RKO (cell line): ENCODE data around the gene ABCD2.
"Not testable (repeated sequence)": the region's sequence is repeated elsewhere in the genome, so short reads cannot be mapped to it uniquely, and the experiment has no call there.

Experiments used
- DNase-seq: peaks from one replicate; pipeline ENCODE4 v3.0.0-alpha.2; 2016; ENCODE audit warnings: low spot score

The ABCD2 gene

DNA sequence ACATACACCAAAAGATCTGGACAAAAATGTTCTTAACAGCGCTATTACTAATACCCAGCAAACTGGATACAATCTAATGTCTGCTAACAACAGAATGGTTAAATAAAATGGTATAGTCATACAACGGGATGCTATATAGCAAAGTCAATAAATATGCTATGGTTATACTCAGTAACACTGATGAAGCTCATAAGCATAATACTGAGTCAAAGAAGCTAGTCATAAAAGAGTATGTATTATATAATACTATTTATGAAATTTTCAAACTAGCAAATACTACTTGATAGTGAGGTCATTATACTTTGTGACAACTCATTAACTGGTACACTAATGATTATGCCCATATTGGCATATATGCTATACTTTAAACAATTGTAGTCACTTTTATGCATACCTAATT, 7.4 kb downstream of the ABCD2 start:
- DNase-seq = no peak

DNA sequence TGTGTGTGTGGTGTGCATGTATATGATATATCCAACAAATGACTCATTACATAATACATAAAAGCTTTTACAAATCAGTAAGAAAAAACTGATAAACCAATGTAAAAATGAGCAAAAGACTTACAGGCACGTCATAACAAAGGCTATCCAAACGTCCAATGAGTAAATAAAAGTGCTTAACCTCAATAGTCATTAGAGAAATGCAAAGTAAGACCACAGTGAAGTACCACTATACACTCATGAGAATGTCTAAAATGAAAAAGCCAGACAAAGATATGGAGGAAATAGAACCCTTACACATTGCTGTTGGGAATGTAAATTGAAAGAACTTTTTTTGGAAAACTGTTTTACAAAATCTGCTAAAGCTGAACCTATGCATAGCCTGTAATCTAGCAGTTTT, 7.8 kb downstream of the ABCD2 start:
- no peak for DNase-seq

DNA sequence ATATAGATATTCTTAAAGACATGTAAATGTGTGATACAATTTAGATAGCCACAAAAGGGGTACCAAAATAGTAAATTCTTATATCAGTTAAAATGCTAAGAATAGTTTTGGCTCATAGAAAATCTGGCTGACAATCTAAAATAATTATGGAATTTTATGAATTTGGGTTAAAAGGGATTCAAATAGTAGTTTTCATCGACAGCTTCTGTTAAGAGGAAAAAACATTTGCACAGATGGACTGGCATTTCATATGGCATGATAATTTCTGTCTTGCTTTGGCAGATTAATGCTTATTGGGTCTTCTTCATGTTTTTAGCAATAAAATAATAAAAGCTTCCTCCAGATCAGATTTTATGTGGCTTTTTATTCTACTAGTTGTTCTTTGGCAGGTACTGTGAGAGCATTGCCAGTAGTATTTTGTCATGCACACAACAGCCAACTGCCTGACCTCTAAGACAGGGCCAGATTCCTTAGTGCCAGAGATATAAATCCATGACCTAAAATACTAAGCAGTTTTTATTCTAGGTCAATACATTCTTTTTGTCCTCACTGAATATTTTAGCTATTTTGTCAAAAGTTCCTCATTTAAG, 9.1 kb downstream of the ABCD2 start:
- DNase-seq = no peak

DNA sequence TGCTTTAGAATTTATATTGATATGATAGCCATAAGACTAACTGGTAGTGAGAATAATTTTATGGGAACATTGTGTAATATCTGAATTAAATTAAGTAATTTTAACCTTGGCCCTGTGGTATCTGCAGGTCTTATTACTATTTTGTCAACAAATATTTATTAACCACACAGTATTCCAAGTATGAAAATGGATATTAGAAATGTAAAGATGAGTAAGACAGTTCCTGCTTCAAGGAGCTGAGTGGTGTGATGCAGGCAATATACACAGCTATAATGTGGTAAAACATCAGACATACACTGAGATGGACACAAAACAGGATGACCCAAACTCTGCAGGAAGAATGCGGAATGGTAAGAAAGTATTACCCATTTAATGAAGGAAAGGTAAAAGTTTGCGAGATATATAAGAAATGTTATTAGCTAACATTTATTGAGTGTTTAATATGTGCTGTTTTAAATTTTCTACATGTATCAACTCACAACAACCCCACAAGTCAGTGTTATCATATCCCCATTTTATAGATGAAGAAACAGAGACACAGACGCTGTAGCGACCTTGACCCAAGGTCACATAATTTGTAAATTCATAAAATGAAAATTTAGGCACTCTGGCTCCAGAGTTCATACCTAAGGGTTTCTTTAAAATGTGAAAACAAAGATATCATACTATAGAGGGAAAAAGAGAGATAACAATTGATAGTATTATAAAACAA, 12.7 kb downstream of the ABCD2 start:
- no peak for DNase-seq

DNA sequence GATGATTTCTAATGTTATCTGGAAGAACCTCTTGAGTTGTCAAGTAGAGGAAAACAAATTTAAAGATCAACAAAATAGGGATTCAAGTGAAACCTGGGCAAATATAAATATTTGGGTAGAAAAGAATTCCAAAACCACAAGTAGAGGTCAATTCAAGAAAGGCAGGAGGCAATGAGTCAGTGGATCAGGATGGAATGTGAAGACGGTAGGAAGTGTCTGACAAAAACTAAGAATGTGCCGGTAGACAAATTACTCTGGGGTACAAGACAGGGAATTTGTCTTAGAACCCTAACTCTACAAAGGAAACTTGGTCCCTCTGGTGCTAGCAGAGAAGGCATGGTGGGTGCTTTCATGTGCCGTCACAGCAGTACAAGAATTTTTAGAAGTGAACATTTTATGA, 13.6 kb downstream of the ABCD2 start:
- no peak for DNase-seq

DNA sequence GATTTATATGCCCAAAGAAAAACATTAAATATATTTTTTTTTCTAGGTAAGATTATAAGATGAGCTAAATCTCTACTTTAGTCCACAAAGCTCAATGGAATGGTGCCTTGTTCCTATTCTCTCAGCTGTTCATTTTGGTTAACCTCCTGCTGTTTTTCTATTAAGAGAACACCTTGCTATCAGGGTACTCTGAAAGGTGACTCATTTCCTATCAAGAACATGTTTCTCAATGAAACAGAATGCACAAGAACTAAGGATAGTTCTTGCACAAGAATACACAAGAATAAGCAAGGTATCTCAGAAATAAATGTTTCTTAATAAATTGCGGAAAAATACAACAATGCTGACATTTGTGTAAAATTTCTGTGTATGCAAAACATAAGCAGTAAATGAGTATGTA, 14.1 kb downstream of the ABCD2 start:
- no peak for DNase-seq

DNA sequence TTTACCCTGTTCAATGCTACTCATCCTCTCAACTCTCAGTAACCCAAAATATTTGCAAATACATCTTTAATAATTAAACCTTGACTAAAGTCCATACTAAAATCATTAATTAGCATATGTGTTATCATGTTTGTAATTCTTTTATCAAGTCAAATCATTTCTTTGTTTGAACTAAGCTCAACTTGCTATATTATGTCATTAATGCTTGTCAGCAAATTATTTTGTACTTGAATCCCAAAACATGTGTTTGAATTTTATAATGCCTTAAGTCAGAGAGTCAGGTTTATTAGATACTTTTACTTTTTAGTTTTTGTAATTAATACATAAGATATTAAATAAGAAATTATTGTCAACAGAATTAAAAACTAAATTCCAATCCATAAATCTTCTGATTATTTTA, 16.5 kb downstream of the ABCD2 start:
- no peak for DNase-seq

DNA sequence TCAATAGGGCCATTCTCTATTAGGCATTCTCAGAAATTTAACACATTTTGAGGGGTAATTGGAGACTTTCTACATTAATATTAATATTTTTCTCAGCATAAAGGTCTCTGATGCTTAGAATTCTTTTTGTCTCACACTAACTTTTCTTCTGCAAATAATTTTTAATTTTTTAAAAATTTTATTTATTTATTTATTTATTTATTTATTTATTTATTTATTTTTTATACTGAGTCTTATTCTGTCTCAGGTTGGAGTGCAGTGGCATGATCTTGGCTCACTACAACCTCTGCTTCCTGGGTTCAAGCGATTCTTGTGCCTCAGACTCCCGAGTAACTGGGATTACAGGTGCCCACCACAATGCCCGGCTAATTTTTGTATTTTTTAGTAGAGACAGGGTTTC, 17.7 kb downstream of the ABCD2 start:
- not testable (repeated sequence) for DNase-seq

DNA sequence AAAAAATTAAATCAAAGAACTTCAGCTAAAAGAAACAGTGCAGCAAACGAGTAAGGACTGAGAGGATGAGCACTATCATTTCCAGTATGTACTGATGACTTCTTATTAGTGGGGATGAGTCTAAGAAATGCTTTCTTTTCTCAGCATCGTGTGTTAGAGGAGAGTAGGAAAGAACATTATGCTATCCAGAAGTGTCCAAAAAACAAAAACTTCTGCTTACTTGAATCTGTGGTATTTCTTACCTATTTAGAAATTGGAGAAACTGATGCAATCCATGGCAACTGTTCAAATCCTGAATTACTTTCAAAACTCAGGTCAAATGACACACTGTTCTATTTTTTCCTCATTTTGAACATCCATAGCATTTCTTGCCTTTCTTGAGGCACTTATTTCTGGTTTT, 23.7 kb downstream of the ABCD2 start:
- DNase-seq = no peak

DNA sequence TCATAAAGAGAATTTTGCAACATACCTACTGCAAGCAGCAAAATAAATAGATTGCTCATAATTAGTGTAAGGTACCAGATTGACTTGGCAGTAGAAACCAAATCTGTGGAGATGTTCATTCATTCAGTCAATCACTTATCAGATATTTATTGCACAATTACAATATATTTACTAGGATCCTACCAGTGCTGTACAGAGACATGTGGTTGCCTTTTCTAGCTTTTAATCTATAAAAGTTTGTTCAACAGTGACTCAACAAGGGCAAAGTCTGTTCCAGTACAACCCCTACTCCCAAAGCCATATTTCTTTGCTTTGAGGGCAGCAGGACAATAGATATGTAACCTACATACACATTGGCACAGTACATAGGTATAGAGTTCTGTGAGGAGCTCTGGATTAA, 27.3 kb downstream of the ABCD2 start:
- DNase-seq = no peak

DNA sequence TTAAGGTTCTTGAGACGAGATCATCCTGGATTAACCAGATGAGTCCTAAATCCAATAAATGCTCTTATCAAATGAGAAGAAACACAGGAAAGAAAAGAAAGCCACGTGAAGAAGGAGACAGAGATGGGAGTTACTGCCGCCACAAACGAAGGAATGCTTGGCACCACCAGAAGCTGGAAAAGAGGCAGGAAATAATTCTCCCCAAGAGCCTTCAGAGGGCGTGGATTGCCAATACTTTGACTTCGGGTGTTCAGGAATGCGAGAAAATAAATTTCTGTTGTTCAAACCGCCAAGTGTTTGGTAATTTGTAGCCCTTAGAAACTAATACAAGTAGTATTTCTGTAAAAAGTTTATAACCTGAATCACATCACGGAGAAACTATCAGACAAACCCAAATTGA, 31.3 kb downstream of the ABCD2 start:
- no peak for DNase-seq

DNA sequence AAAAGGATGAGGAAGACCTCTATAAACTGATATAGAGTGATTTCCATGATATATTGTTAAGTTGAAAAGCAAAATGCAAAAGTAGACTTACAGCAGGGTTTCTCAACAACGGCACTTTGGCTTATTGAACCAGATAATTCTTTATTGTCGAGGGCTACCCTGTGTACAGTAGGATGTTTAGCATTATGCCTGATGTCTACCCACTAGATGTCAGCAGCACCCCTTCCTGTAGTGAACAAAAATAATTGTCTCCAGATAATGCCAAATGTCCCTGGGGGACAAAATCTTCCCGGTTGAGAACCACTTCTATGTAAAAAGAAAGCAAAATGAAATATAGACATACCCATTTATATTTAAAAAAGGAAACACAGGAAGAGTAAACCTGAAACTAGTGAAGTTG, 32.4 kb downstream of the ABCD2 start:
- peak; percentile 43 for DNase-seq

DNA sequence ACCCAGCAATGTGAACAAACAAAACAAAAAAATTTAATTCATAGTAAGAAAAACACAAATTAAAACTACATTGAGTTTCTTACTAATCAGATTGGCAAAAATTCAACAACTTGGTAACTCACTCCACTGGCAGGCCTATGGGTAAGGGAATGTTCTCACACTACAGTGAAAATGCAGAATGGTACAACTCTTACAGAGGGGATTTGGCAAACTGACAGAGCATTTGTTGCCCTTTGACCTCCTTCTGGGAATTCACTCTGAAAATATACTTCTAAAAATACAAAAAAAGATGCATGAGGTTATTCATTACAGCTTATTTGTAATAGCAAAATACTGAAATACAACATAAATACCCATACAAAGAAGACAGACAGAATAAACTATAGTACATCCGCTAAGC, 32.8 kb downstream of the ABCD2 start:
- DNase-seq = no peak

DNA sequence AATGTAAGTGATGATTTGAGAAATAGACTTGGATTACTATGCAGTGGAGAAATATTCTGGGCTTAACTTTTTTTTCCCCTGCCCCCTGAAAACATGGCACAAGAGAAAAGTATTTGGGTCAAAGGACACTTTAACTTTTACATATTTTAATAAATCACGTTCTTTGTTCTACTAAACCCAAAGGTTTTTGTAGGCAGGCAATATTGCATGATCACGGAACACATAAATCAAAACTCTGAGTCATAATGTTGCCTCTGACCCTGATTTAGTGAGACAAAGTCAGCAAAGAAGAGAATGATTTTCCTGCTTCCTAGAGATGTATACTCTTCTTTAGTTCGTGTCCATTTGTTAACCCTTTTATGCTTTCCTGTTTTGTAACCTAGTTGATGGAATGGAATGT, 38.0 kb downstream of the ABCD2 start:
- peak; percentile 46 for DNase-seq

DNA sequence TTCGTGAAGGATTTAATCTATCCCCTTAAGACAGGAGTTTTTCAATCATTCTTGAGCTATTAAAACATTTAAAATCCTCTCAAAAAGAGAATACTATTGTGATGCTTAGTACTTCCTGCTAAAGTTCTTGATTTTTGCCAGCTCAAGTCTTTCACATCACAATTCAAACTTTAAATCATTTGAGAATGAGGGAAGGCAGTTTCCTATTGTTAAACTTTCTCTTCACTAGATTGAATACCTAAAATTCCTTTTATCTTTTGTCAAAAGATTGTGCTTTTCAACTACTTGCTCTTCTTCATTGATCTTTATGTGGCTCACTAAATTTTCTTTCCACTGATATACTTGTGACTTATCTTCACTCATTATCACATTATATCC, 44.1 kb downstream of the ABCD2 start:
- DNase-seq = no peak

DNA sequence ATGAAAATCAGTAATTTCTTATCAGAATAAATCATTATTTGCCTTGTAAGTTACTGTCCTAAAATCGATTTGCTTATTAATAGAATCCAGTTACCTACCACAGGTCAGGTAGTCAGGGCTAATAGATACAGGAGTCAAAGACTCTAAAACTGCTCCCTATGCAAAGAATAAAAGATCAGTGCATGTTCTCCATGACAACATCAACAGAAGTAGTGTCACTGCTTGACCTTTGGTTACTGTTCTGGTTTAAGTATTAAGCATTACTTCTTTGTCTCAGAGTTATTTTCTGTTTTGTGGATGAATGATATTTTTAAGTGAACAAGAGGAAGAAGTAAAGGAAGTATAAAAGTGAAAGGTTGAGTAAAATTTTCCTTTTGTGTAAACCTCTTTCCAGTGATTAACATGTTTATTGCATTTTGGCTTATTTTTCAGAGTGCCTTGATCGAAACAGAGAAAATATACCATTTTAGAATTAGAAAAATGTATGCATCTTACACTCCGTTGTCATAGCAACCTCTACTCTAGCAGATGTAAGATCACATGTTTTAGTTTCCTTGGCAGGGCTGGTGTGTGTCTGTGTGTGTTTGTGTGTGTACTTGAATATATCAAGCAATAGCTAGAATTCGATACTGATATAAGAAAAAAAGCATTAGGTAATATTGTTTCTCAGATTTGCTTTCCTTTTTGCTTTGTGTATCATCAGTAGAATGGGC, 44.7 kb downstream of the ABCD2 start:
- DNase-seq = no peak

DNA sequence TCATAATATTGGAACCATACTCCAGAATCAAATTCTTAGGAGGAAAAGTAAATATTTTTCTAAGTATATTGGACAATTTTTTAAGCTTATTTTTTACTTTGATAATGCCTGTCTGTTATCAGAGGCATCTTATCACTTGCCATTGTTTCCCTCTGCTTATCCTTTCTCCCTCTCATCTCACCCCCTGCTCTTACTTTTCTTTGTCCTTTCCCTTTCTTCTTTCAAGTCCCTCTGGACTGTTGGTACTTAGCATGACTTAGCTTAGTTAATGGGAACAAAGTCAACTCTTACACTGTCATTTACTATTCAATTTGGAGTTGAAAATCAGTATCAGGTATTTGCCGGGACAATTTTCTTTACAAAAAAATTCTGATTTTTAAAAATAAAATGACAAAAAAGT, 45.2 kb downstream of the ABCD2 start:
- DNase-seq = no peak

DNA sequence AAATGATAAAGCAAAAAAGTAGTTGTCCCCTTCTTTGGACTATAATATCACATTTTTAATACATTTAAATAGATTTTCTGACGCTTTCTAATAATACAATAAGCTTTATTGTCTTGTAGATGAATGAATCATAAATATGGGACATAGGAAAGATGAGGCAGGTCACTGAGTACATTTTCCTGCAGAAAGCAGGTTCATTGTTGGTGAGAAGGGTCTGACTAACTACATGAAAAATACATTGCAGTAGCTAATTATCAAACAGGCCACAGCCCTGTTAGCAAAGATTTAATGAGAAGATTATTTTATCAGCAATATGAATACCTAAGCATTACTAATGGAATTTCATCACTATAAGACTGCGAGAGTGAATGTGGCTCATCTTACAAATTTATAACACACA, 45.6 kb downstream of the ABCD2 start:
- DNase-seq = no peak

DNA sequence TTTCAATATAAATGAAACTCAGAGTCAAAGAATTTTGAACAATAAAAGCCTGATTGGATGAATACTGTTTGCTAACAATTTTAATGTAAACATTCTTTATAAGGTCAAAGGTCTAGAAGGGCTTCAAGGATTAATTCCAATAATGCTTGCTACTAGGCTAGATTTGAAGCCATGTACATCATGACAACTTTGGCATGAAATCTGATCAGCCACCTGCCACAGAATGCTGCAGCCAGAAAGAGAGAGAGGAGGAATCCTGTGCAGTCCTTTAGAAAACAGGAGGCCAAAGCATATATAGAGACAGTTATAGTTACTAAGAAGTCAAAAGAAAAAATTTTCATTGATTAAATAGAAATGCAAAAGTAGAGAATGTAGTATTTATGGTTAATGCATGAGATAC, 47.1 kb downstream of the ABCD2 start:
- no peak for DNase-seq

DNA sequence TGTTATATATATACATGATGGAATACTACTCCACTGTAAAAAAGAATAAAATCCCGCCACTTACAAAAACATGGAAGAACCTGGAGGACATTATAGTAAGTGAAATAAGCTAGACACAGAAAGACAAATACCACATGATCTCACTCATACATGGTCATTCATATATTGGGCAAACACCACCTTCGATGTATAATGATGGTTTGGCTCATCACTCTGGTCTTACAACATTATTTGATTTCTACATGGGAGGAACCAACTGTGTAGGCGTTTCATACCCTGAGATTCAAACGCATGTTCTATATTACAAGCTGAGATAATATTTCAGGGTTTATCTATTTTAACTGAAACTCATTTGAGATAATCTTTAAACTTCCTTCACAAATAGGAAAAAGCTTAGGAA, 48.3 kb downstream of the ABCD2 start:
- DNase-seq = no peak

DNA sequence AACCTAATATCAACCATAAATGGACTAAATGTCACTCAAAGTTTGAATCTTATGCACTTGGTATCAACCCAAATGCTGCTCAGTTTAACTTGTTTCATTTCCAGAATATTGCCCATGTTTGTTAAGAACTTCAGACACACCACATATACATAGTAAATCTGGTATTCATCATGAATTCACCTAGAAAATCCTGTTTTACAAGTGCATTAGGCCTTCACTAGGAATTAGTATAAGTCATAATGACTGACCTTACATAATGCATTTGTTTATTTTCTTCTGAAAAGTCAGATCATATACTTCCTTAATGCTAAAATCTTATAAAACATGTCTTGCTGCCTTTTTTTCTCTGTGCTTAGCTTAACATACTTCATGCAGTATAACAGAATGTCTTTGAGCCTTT, 66.1 kb downstream of the ABCD2 start:
- DNase-seq = no peak

DNA sequence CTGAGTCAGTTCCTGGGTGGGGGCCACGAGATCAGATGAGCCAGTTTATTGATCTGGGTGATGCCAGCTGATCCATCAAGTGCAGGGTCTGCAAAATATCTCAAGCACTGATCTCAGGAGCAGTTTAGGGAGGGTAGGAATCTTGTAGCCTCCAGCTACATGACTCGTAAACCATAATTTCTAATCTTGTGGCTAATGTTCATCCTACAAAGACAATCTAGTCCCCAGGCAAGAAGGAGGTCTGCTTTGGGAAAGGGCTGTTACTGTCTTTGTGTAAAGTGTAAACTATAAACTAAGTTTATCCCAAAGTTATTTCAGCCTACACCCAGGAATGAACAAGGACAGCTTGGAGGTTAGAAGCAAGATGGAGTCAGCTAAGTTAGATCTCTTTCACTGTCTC, 75.4 kb downstream of the ABCD2 start:
- DNase-seq = not testable (repeated sequence)

DNA sequence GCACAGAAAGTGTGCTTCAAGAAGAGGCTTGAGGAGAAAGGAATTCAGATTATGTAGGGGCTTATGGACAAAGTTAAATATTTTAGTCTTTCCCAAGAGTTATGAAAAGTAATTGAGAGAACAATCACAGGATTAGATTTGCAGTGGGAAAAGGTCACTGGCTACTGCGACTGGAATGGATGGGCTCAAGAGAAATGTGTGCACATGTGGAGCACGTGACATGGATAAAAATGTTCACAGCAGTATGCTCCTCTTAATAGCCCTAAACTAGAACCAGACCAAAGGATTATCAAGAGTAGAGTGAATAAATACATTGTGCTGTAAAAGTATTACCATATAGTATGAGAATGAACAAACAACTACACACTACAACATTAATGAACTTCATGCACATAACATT, 78.1 kb downstream of the ABCD2 start:
- no peak for DNase-seq

DNA sequence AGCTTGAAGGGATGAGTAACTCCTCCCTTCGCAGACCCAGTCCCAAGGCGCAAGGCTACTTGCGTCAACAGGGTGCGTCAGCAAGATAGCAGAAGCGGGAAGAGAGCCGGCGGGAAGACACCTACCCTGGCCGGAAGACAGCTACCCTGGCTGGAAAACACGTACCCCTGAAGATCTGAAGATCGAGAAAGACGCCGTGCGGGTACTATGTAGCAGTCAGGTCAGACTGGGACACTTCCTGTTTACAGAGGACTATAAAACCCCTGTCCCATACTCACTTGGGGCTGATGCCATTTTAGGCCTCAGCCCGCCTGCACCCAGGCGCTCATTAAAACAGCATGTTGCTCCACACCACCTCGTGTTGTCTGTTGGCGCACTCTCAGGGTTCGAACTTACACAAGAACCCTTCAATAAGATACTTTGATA, 80.9 kb downstream of the ABCD2 start:
- no peak for DNase-seq
